Omental fat pad (tissue), 4 donors: ENCODE results near the gene CLEC20A. TPM values are rescaled to one million over a fixed set of nuclear protein-coding genes. Genes with fewer than 3 reads are reported as not detected.

Experiments used
- ATAC-seq: fragments of 150-250 bp; one replicate; pipeline ENCODE4 v1.9.1; 2016; ENCODE audit warnings: mild to moderate bottlenecking, moderate library complexity; ENCODE audit not compliant: low FRiP score
- DNase-seq: peaks from one replicate; pipeline ENCODE4 v3.0.0-alpha.2; 2019; ENCODE audit warnings: low spot score
- CTCF ChIP-seq, 3 donors: fragments of 450-650 bp; IDR thresholded peaks; one replicate each; pipeline ENCODE4 v1.5.1; 2016 to 2017; ENCODE audit warnings: antibody characterized with exemption in 3 of 3, mild to moderate bottlenecking in 3 of 3, moderate library complexity in 2 of 3
- total RNA-seq, 4 donors: library from RNA; depleted of rRNA; stranded (reverse); fragments of >200 nt; gene quantifications; one replicate each; pipeline ENCODE4 v1.1.0, GENCODE V29; 2016

CLEC20A gene
- total RNA-seq, 4 donors from 2014 or later, result not detected

- TF ChIP-seq CTCF (IDR thresholded peaks at IDR 0.05), result no peak
- no peak for ATAC-seq
- DNase-seq, result no peak
These were observed 13.4 kb downstream of the CLEC20A start for GRCh38 chr1:178483251-178483957.

- no peak for ATAC-seq
- DNase-seq, result no peak
- TF ChIP-seq CTCF (IDR thresholded peaks at IDR 0.05), result no peak
These were observed 18.9 kb downstream of the CLEC20A start for GRCh38 chr1:178477841-178478240.

GRCh38 chr1:178477373-178477772 lies 19.4 kb downstream of the CLEC20A start:
- TF ChIP-seq CTCF (IDR thresholded peaks at IDR 0.05), result no peak
- DNase-seq (no peak), ATAC-seq (no peak)

- TF ChIP-seq CTCF (IDR thresholded peaks at IDR 0.05), result no peak
- DNase-seq, result no peak
- ATAC-seq, result no peak
These were observed 24.2 kb downstream of the CLEC20A start for GRCh38 chr1:178472531-178472930.

- peak; percentile 89 for ATAC-seq
- TF ChIP-seq CTCF (IDR thresholded peaks at IDR 0.05), result no peak
- no peak for DNase-seq
These were observed 26.3 kb downstream of the CLEC20A start for GRCh38 chr1:178470411-178470960.

GRCh38 chr1:178467837-178468236 lies 28.9 kb downstream of the CLEC20A start:
- DNase-seq, result no peak
- no peak for TF ChIP-seq CTCF (IDR thresholded peaks at IDR 0.05)
- ATAC-seq, result no peak

GRCh38 chr1:178465011-178465410 lies 31.8 kb downstream of the CLEC20A start:
- DNase-seq, result no peak
- ATAC-seq, result no peak
- TF ChIP-seq CTCF (IDR thresholded peaks at IDR 0.05), result no peak
